ENCODE data around the gene SCN9A. TPM values are rescaled to one million over a fixed set of nuclear protein-coding genes. Genes with fewer than 3 reads are reported as not detected.

Gene SCN9A
- total and polyA plus RNA-seq, 2 of the 8 experiments (the other 6 are each of a cell fraction or from before 2014, with no cell fraction given): 1.6 to 6.2 TPM

DNA sequence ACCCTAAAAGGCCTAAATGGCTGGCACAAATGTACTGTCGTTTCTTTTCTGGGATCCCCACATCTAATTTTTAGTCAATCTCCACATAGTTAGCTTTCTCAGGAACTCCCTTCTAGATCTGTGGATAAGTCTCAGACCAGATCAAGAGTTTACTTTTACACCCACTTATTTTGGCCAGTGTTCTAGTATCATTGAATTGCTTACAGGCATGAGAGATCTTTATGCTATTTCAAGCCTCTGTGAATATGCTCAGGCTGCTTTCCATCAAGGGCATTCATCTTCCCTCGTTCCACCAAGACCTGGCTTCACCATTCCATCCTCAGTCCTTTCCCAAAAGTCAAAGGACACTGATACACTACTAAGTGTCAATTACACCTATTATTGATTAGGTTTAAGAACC lies 220.2 kb downstream of the SCN9A start:
- Histone ChIP-seq H3K4me1 (replicated peaks in 1 of 4; ENCODE audit: control insufficient read depth in 3 of 4, insufficient read depth in 4 of 4, low read length in 3 of 4) (no peaks in the 10 kb centered on the region), H3K27me3 (replicated peaks in 1 of 4; ENCODE audit: control insufficient read depth in 3 of 4, extremely low read depth in 1 of 4, insufficient read depth in 3 of 4, low read length in 3 of 4) (no peaks in the 10 kb centered on the region), H2AK5ac (ENCODE audit: low read depth, low read length) (no peak overlapping the region), H2AFZ (ENCODE audit: low read length) (no peak overlapping the region), H3K23me2 (ENCODE audit: low read depth, low read length) (no peaks in the 10 kb centered on the region), H4K91ac (replicated peaks; ENCODE audit: insufficient read length, low read length) (no peak overlapping the region), H4K5ac (ENCODE audit: insufficient read length, low read depth, low read length) (no peak overlapping the region), H3K23ac (ENCODE audit: insufficient read length) (no peak overlapping the region), H2BK5ac (ENCODE audit: low read depth, low read length) (no peak overlapping the region), H3K18ac (ENCODE audit: extremely low read depth, low read length) (no peak overlapping the region), H3K9ac (replicated peaks in 1 of 4; ENCODE audit: extremely low read depth in 1 of 4, low read depth in 3 of 4, low read length in 3 of 4) (no peak overlapping the region), H2BK20ac (ENCODE audit: low read length) (no peak overlapping the region), H2BK15ac (ENCODE audit: low read length) (no peak overlapping the region), H3K4me2 (ENCODE audit: insufficient read depth in 1 of 2, low read depth in 2 of 2, low read length in 2 of 2) (no peak overlapping the region), H2BK120ac (replicated peaks; ENCODE audit: low read depth, low read length) (no peak overlapping the region), H3K4ac (replicated peaks; ENCODE audit: insufficient read length, low read depth, low read length) (no peak overlapping the region), H3K56ac (replicated peaks; ENCODE audit: insufficient read length, low read depth, low read length) (no peak overlapping the region), H3K36me3 (ENCODE audit: control insufficient read depth in 2 of 4, insufficient read depth in 4 of 4, low read length in 3 of 4) (no peaks in the 10 kb centered on the region), H3K4me3 (ENCODE audit: extremely low read depth in 1 of 4, insufficient read depth in 2 of 4, low read depth in 3 of 4, low read length in 4 of 4) (no peak overlapping the region), H3K27ac (ENCODE audit: low read depth, low read length) (no peak overlapping the region), H3K79me1 (ENCODE audit: low read depth, low read length) (no peaks in the 10 kb centered on the region), H4K20me1 (replicated peaks in 1 of 2; ENCODE audit: control insufficient read depth in 1 of 2, insufficient read depth in 2 of 2, low read length in 2 of 2) (no peaks in the 10 kb centered on the region), H3K79me2 (ENCODE audit: control insufficient read depth in 1 of 2, insufficient read depth in 2 of 2, low read length in 2 of 2) (no peaks in the 10 kb centered on the region), H3K9me3 (ENCODE audit: insufficient read depth in 2 of 2, low read depth in 1 of 2, low read length in 1 of 2) (no peaks in the 10 kb centered on the region), H2BK12ac (ENCODE audit: low read depth, low read length) (no peak overlapping the region), H3K14ac (ENCODE audit: insufficient read length) (no peak overlapping the region), H4K8ac (ENCODE audit: extremely low read depth, insufficient read depth, low read length) (no peak overlapping the region)
- POLR2A ChIA-PET (ENCODE audit: partially characterized antibody): no interaction called here
- no peak for DNase-seq (ENCODE audit: low read depth in 1 of 2, low spot score in 2 of 2)
- CTCF ChIA-PET (ENCODE audit: partially characterized antibody): interaction anchor here (1.3 to 1.4 kb wide), 2 partner anchors 26 to 29 kb away, joined by 3 to 4 read pairs; no protein-coding TSS in a partner anchor
- WGBS, 2 experiments (ENCODE audit: extremely low coverage in 1 of 2, insufficient coverage in 1 of 2, insufficient read length in 1 of 2, insufficient replicate concordance in 2 of 2, low coverage in 1 of 2, low lambda C conversion rate in 2 of 2, missing lambda C conversion rate in 1 of 2): 89% methylated on average over 2 of the region's 2 CpGs; no CpG with 5 or more reads in 1 of the 2 experiments
- FAIRE-seq: no peak
- TF ChIP-seq EP300 (IDR thresholded peaks at IDR 0.05; ENCODE audit: borderline replicate concordance in 1 of 2, low read depth in 2 of 2, low read length in 2 of 2) (no peak), POU5F1 (IDR thresholded peaks at IDR 0.05; ENCODE audit: low read depth, low read length) (no peak), CHD2 (IDR thresholded peaks at IDR 0.05; ENCODE audit: low read length) (no peak), NANOG (IDR thresholded peaks at IDR 0.05; ENCODE audit: insufficient read depth, low read depth, low read length, poor library complexity, severe bottlenecking) (no peak), YY1 (IDR thresholded peaks at IDR 0.05; ENCODE audit: low read depth, low read length) (no peak), USF2 (IDR thresholded peaks at IDR 0.05; ENCODE audit: low read length) (no peak), GABPA (IDR thresholded peaks at IDR 0.05; ENCODE audit: borderline replicate concordance, insufficient read depth, low read length) (no peak), BCL11A (IDR thresholded peaks at IDR 0.05; ENCODE audit: low read depth in 2 of 2, low read length in 2 of 2) (no peak), SP1 (IDR thresholded peaks at IDR 0.05; ENCODE audit: low read depth, low read length) (no peak), SIN3A (conservative IDR thresholded peaks at IDR 0.05 in 1 of 2, IDR thresholded peaks at IDR 0.05 in 1 of 2; ENCODE audit: low read depth in 1 of 2, low read length in 2 of 2) (no peak), ZNF274 (IDR thresholded peaks at IDR 0.05; ENCODE audit: borderline replicate concordance, extremely low read depth, low read length) (no peak), KDM5A (IDR thresholded peaks at IDR 0.05; ENCODE audit: low read length) (no peak), TEAD4 (IDR thresholded peaks at IDR 0.05; ENCODE audit: low read depth, low read length) (no peak), RBBP5 (IDR thresholded peaks at IDR 0.05; ENCODE audit: borderline replicate concordance, low read depth, low read length) (no peak)

All from H1 (cell line).